Measurements from ENCODE around the gene RGS9BP. TPM values are rescaled to one million over a fixed set of nuclear protein-coding genes. Genes with fewer than 3 reads are reported as not detected.
"Not testable (repeated sequence)": the region's sequence is repeated elsewhere in the genome, so short reads cannot be mapped to it uniquely, and the experiment has no call there.

RGS9BP gene
- total and polyA plus RNA-seq, 2 donors (not counting 1 experiment from before 2014, with no cell fraction given), result 0.09 to 0.66 TPM

DNA sequence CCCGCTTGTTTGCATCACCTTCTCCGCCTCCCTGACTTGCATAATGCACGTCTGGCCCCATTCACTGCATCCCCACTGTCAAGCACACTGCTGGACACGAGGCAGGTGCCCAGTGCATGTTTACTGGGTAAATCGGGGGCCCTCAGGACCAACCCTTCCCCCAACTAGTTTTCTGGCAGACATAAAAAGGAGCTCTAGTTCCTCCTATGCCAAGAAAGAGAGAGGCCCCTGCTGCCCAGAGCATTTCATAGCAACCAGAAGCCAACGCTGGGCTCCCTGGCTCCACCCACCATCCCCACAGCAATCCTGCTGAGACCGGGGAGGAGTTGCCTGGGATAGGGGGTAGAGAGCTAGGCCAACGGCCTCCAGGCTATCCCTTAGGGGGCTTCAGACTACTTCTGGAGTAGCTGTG lies 23.9 kb upstream of the RGS9BP start:
- no peak for TF ChIP-seq EZH2 (IDR thresholded peaks at IDR 0.05; ENCODE audit: low read length, missing control alignments)
- TF ChIP-seq, protein P1, sequence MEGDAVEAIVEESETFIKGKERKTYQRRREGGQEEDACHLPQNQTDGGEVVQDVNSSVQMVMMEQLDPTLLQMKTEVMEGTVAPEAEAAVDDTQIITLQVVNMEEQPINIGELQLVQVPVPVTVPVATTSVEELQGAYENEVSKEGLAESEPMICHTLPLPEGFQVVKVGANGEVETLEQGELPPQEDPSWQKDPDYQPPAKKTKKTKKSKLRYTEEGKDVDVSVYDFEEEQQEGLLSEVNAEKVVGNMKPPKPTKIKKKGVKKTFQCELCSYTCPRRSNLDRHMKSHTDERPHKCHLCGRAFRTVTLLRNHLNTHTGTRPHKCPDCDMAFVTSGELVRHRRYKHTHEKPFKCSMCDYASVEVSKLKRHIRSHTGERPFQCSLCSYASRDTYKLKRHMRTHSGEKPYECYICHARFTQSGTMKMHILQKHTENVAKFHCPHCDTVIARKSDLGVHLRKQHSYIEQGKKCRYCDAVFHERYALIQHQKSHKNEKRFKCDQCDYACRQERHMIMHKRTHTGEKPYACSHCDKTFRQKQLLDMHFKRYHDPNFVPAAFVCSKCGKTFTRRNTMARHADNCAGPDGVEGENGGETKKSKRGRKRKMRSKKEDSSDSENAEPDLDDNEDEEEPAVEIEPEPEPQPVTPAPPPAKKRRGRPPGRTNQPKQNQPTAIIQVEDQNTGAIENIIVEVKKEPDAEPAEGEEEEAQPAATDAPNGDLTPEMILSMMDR (conservative IDR thresholded peaks at IDR 0.05 in 1 of 2, IDR thresholded peaks at IDR 0.05 in 1 of 2; ENCODE audit: low read depth in 1 of 2, low read length in 2 of 2), result peak in 1 of 2 donors; percentile 13
- Histone ChIP-seq H3K9me3 (ENCODE audit: control insufficient read depth, insufficient read depth, low read depth, low read length) (no peaks in the 10 kb centered on the region), H3K9ac (ENCODE audit: insufficient read depth, low read length) (no peak overlapping the region), H3K4me3 (replicated peaks in 1 of 4; ENCODE audit: control extremely low read depth in 1 of 4, insufficient read depth in 1 of 4, low read depth in 3 of 4, low read length in 4 of 4) (no peak overlapping the region), H3K27me3 (ENCODE audit: control insufficient read depth, insufficient read depth, low read length) (no peaks in the 10 kb centered on the region), H3K79me2 (ENCODE audit: control insufficient read depth, insufficient read depth, low read length) (no peaks in the 10 kb centered on the region), H3K4me2 (ENCODE audit: extremely low read depth, insufficient read depth, low read length) (no peak overlapping the region), H4K20me1 (ENCODE audit: control insufficient read depth, extremely low read depth, insufficient read depth, low read length) (no peaks in the 10 kb centered on the region), H2AFZ (ENCODE audit: low read length) (no peak overlapping the region), H3K27ac (ENCODE audit: insufficient read depth, low read length) (no peak overlapping the region), H3K36me3 (ENCODE audit: control insufficient read depth, insufficient read depth, low read length) (peaks cover 6% of the 10 kb centered on the region), H3K4me1 (ENCODE audit: control insufficient read depth, extremely low read depth, insufficient read depth, low read length) (no peaks in the 10 kb centered on the region)
- DNase-seq (ENCODE audit: low read depth in 2 of 2), result peak; percentile 23 to 35

DNA sequence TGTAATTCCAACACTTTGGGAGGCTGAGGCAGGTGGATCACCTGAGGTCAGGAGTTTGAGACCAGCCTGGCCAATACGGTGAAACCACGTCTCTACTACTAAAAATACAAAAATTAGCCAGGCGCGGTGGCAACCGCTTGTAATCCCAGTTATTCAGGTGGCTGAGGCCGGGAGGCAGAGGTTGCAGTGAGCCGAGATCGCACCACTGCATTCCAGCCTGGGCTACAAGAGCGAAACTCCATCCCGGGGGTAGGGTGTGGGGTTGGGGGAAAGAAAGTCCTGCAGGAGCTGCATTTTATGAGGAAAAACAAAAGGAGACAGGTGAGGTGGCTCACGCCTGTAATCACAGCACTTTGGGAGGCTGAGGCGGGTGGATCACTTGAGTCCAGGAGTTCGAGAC lies 23.3 kb upstream of the RGS9BP start:
- not testable (repeated sequence) for H2AFZ ChIP-seq (ENCODE audit: low read length); H3K9ac ChIP-seq (ENCODE audit: insufficient read depth, low read length); H3K4me2 ChIP-seq (ENCODE audit: extremely low read depth, insufficient read depth, low read length); H3K79me2 ChIP-seq (ENCODE audit: control insufficient read depth, insufficient read depth, low read length); H3K9me3 ChIP-seq (ENCODE audit: control insufficient read depth, insufficient read depth, low read depth, low read length); H3K36me3 ChIP-seq (ENCODE audit: control insufficient read depth, insufficient read depth, low read length); H3K4me3 ChIP-seq (replicated peaks in 1 of 4; ENCODE audit: control extremely low read depth in 1 of 4, insufficient read depth in 1 of 4, low read depth in 3 of 4, low read length in 4 of 4); H3K27me3 ChIP-seq (ENCODE audit: control insufficient read depth, insufficient read depth, low read length); H3K4me1 ChIP-seq (ENCODE audit: control insufficient read depth, extremely low read depth, insufficient read depth, low read length); H3K27ac ChIP-seq (ENCODE audit: insufficient read depth, low read length); DNase-seq (ENCODE audit: low read depth in 2 of 2); H4K20me1 ChIP-seq (ENCODE audit: control insufficient read depth, extremely low read depth, insufficient read depth, low read length)

DNA sequence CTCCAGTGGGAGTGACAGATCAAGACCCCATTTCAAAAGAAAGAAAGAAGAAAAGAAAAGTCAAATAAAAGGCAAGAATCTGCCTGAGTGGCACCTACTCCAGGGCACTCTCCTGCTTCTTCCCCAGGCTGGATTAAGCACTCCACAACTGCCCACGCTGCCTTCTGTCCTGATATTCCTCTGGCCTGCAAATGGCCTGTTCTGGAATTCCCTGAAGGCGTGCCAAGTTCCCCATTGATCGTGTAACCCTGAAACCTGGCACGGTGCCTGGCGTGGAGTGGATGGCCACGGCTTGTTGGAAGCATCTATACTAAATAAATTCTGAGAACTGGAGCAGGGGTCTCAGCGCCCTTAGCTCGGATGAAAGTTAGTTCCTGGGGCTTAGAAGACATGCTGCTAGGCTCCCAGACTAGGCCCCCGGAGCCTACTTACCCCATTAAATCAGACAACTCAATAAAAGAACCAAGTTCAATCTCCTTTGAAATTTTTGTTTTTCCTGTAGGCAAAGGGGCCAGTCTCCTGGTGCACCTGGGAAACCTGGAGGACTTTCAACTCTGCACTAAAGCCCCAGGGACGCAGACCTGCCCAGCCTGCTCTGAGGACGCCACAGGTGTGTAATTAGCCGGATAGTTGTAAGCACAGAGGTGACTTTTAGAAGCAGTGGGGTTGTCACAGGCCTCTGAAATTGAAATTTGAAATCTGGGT lies 22.6 kb upstream of the RGS9BP start:
- H3K4me1 ChIP-seq (ENCODE audit: control insufficient read depth, extremely low read depth, insufficient read depth, low read length), result no peaks in the 10 kb centered on the region
- H3K27ac ChIP-seq (ENCODE audit: insufficient read depth, low read length), result no peak overlapping the region
- DNase-seq (ENCODE audit: low read depth in 2 of 2), result peak; percentile 76 to 78
- H3K27me3 ChIP-seq (ENCODE audit: control insufficient read depth, insufficient read depth, low read length), result no peaks in the 10 kb centered on the region
- no peak overlapping the region for H3K9ac ChIP-seq (ENCODE audit: insufficient read depth, low read length)
- no peak for TF ChIP-seq EZH2 (IDR thresholded peaks at IDR 0.05; ENCODE audit: low read length, missing control alignments)
- TF ChIP-seq, protein P1 (conservative IDR thresholded peaks at IDR 0.05 in 1 of 2, IDR thresholded peaks at IDR 0.05 in 1 of 2; ENCODE audit: low read depth in 1 of 2, low read length in 2 of 2), result no peak
- no peak overlapping the region for H3K4me3 ChIP-seq (replicated peaks in 1 of 4; ENCODE audit: control extremely low read depth in 1 of 4, insufficient read depth in 1 of 4, low read depth in 3 of 4, low read length in 4 of 4)
- H4K20me1 ChIP-seq (ENCODE audit: control insufficient read depth, extremely low read depth, insufficient read depth, low read length), result no peaks in the 10 kb centered on the region
- no peak overlapping the region for H3K4me2 ChIP-seq (ENCODE audit: extremely low read depth, insufficient read depth, low read length)
- H3K79me2 ChIP-seq (ENCODE audit: control insufficient read depth, insufficient read depth, low read length), result no peaks in the 10 kb centered on the region
- H2AFZ ChIP-seq (ENCODE audit: low read length), result no peak overlapping the region
- H3K36me3 ChIP-seq (ENCODE audit: control insufficient read depth, insufficient read depth, low read length), result peaks cover 2% of the 10 kb centered on the region
- H3K9me3 ChIP-seq (ENCODE audit: control insufficient read depth, insufficient read depth, low read depth, low read length), result no peaks in the 10 kb centered on the region

Data from fibroblast of lung (primary cell).